Measurements from ENCODE around the gene CD59.
"Not testable (repeated sequence)": the region's sequence is repeated elsewhere in the genome, so short reads cannot be mapped to it uniquely, and the experiment has no call there.

Gene CD59

GRCh38 chr11:33682446-33682845 lies 53.8 kb downstream of the CD59 start:
- DNase-seq: no peak
- in situ Hi-C loops (cut with HindIII; ENCODE audit: low pct_ligation_motif_present, low pct_unique_long_range_greater_than_20kb, low sequenced_read_pairs): no loop called here

- no peak for DNase-seq
- in situ Hi-C loops (cut with HindIII; ENCODE audit: low pct_ligation_motif_present, low pct_unique_long_range_greater_than_20kb, low sequenced_read_pairs): no loop called here
Observed at GRCh38 chr11:33682019-33682418, 54.2 kb downstream of the CD59 start.

GRCh38 chr11:33678616-33679015 lies 57.6 kb downstream of the CD59 start:
- DNase-seq; in situ Hi-C loops (cut with HindIII; ENCODE audit: low pct_ligation_motif_present, low pct_unique_long_range_greater_than_20kb, low sequenced_read_pairs): not testable (repeated sequence)

GRCh38 chr11:33674035-33674814 lies 62.0 kb downstream of the CD59 start:
- in situ Hi-C loops (cut with HindIII; ENCODE audit: low pct_ligation_motif_present, low pct_unique_long_range_greater_than_20kb, low sequenced_read_pairs): no loop called here
- no peak for DNase-seq

- no peak for DNase-seq
- in situ Hi-C loops (cut with HindIII; ENCODE audit: low pct_ligation_motif_present, low pct_unique_long_range_greater_than_20kb, low sequenced_read_pairs): no loop called here
Observed at GRCh38 chr11:33672273-33672672, 64.0 kb downstream of the CD59 start.

- no peak for DNase-seq
- in situ Hi-C loops (cut with HindIII; ENCODE audit: low pct_ligation_motif_present, low pct_unique_long_range_greater_than_20kb, low sequenced_read_pairs): no loop called here
Observed at GRCh38 chr11:33670250-33671011, 65.8 kb downstream of the CD59 start.

GRCh38 chr11:33669598-33670249 lies 66.5 kb downstream of the CD59 start:
- in situ Hi-C loops (cut with HindIII; ENCODE audit: low pct_ligation_motif_present, low pct_unique_long_range_greater_than_20kb, low sequenced_read_pairs): no loop called here
- no peak for DNase-seq

GRCh38 chr11:33668951-33669596 lies 67.1 kb downstream of the CD59 start:
- in situ Hi-C loops (cut with HindIII; ENCODE audit: low pct_ligation_motif_present, low pct_unique_long_range_greater_than_20kb, low sequenced_read_pairs): no loop called here
- DNase-seq: no peak

GRCh38 chr11:33668468-33668825 lies 67.8 kb downstream of the CD59 start:
- in situ Hi-C loops (cut with HindIII; ENCODE audit: low pct_ligation_motif_present, low pct_unique_long_range_greater_than_20kb, low sequenced_read_pairs): no loop called here

GRCh38 chr11:33667819-33668467 lies 68.3 kb downstream of the CD59 start:
- in situ Hi-C loops (cut with HindIII; ENCODE audit: low pct_ligation_motif_present, low pct_unique_long_range_greater_than_20kb, low sequenced_read_pairs): no loop called here
- DNase-seq: no peak

More at GRCh38 chr11:33668468-33668825, 67.8 kb downstream of the CD59 start:
- no peak for DNase-seq

GRCh38 chr11:33665350-33666106 lies 70.7 kb downstream of the CD59 start:
- DNase-seq: no peak
- in situ Hi-C loops (cut with HindIII; ENCODE audit: low pct_ligation_motif_present, low pct_unique_long_range_greater_than_20kb, low sequenced_read_pairs): no loop called here

GRCh38 chr11:33664827-33665226 lies 71.4 kb downstream of the CD59 start:
- in situ Hi-C loops (cut with HindIII; ENCODE audit: low pct_ligation_motif_present, low pct_unique_long_range_greater_than_20kb, low sequenced_read_pairs): no loop called here

GRCh38 chr11:33664166-33664565 lies 72.1 kb downstream of the CD59 start:
- in situ Hi-C loops (cut with HindIII; ENCODE audit: low pct_ligation_motif_present, low pct_unique_long_range_greater_than_20kb, low sequenced_read_pairs): no loop called here
- no peak for DNase-seq

More at GRCh38 chr11:33664827-33665226, 71.4 kb downstream of the CD59 start:
- DNase-seq: no peak

- DNase-seq: no peak
- in situ Hi-C loops (cut with HindIII; ENCODE audit: low pct_ligation_motif_present, low pct_unique_long_range_greater_than_20kb, low sequenced_read_pairs): no loop called here
Observed at GRCh38 chr11:33663121-33663520, 73.1 kb downstream of the CD59 start.

GRCh38 chr11:33661526-33661925 lies 74.7 kb downstream of the CD59 start:
- DNase-seq; in situ Hi-C loops (cut with HindIII; ENCODE audit: low pct_ligation_motif_present, low pct_unique_long_range_greater_than_20kb, low sequenced_read_pairs): not testable (repeated sequence)

- in situ Hi-C loops (cut with HindIII; ENCODE audit: low pct_ligation_motif_present, low pct_unique_long_range_greater_than_20kb, low sequenced_read_pairs): no loop called here
- DNase-seq: no peak
Observed at GRCh38 chr11:33660962-33661361, 75.3 kb downstream of the CD59 start.

- in situ Hi-C loops (cut with HindIII; ENCODE audit: low pct_ligation_motif_present, low pct_unique_long_range_greater_than_20kb, low sequenced_read_pairs): no loop called here
- no peak for DNase-seq
Observed at GRCh38 chr11:33659370-33660139, 76.7 kb downstream of the CD59 start.

All from ACHN (cell line).